GM21717 (cell line): ENCODE measurements around the gene NCAPG2.
"Not testable (repeated sequence)": the region's sequence is repeated elsewhere in the genome, so short reads cannot be mapped to it uniquely, and the experiment has no call there.

Experiments used
- ATAC-seq: cut with Tn5 transposase; IDR thresholded peaks from one replicate; pipeline ENCODE4 v1.9.1; 2021; ENCODE audit warnings: mild to moderate bottlenecking, moderate library complexity; ENCODE audit not compliant: unreplicated experiment

The NCAPG2 gene

GRCh38 chr7:158646766-158647474 lies 57.7 kb downstream of the NCAPG2 start:
- ATAC-seq, result no peak

GRCh38 chr7:158645842-158646241 lies 58.8 kb downstream of the NCAPG2 start:
- no peak for ATAC-seq

GRCh38 chr7:158642149-158642548 lies 62.5 kb downstream of the NCAPG2 start:
- no peak for ATAC-seq

- no peak for ATAC-seq
These were observed 66.6 kb downstream of the NCAPG2 start for GRCh38 chr7:158638001-158638400.

- ATAC-seq, result peak; percentile 61
These were observed 71.3 kb downstream of the NCAPG2 start for GRCh38 chr7:158633055-158633956.

- ATAC-seq, result no peak
These were observed 72.9 kb downstream of the NCAPG2 start for GRCh38 chr7:158631574-158632195.

- ATAC-seq, result not testable (repeated sequence)
These were observed 78.3 kb downstream of the NCAPG2 start for GRCh38 chr7:158626289-158626688.

- no peak for ATAC-seq
These were observed 81.4 kb downstream of the NCAPG2 start for GRCh38 chr7:158623241-158623640.

- no peak for ATAC-seq
These were observed 83.7 kb downstream of the NCAPG2 start for GRCh38 chr7:158620839-158621441.

- ATAC-seq, result no peak
These were observed 84.2 kb downstream of the NCAPG2 start for GRCh38 chr7:158620418-158620817.

- ATAC-seq, result no peak
These were observed 85.9 kb downstream of the NCAPG2 start for GRCh38 chr7:158618745-158619140.

GRCh38 chr7:158617737-158618128 lies 86.9 kb downstream of the NCAPG2 start:
- no peak for ATAC-seq

GRCh38 chr7:158616050-158616449 lies 88.6 kb downstream of the NCAPG2 start:
- ATAC-seq, result no peak

GRCh38 chr7:158614700-158615099 lies 89.9 kb downstream of the NCAPG2 start:
- ATAC-seq, result no peak

- peak; percentile 86 for ATAC-seq
These were observed 91.1 kb downstream of the NCAPG2 start for GRCh38 chr7:158613481-158613880.

- ATAC-seq, result no peak
These were observed 92.1 kb downstream of the NCAPG2 start for GRCh38 chr7:158612546-158612945.

GRCh38 chr7:158611541-158611940 lies 93.1 kb downstream of the NCAPG2 start:
- ATAC-seq, result no peak

- no peak for ATAC-seq
These were observed 95.2 kb downstream of the NCAPG2 start for GRCh38 chr7:158609313-158609974.

- ATAC-seq, result no peak
These were observed 97.0 kb downstream of the NCAPG2 start for GRCh38 chr7:158607563-158607962.

GRCh38 chr7:158606671-158607424 lies 97.8 kb downstream of the NCAPG2 start:
- no peak for ATAC-seq
